HTR-8/SVneo (cell line): Measurements from ENCODE around the gene FAM193A.
"Not testable (repeated sequence)": the region's sequence is repeated elsewhere in the genome, so short reads cannot be mapped to it uniquely, and the experiment has no call there.

Source experiments
- DNase-seq: peaks from one replicate; pipeline ENCODE4 v3.0.0; 2011; ENCODE audit warnings: low spot score, mixed read lengths; ENCODE audit not compliant: insufficient read length
- FAIRE-seq: peaks from 2 replicates; lab custom pipeline; 2011; peaks lifted over from hg19 to GRCh38; lab: Jason Lieb, UNC

The FAM193A gene

GRCh38 chr4:2757426-2757825 is 221.0 kb downstream of the FAM193A start:
- no peak for DNase-seq
- FAIRE-seq: no peak

GRCh38 chr4:2761035-2761923 is 224.8 kb downstream of the FAM193A start:
- FAIRE-seq: no peak
- no peak for DNase-seq

DNA sequence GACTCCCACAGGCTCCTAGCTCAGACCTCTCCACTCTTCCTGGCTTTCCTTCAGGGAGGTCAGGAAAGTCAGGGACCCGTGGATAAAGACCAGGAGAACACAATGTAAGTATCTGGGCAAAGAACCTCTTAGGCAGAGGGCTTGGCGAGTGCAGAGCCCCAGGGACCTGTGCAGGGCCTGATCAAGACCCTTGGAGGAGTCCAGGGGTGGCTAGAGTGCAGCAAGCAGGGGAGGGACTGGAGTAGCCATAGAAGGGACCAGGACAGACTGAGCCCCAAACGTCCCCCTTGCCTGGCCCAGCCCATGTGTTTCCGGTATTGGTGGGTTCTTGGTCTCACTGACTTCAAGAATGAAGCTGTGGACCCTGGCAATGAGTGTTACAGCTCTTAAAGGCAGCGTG is 225.6 kb downstream of the FAM193A start:
- no peak for FAIRE-seq
- no peak for DNase-seq

DNA sequence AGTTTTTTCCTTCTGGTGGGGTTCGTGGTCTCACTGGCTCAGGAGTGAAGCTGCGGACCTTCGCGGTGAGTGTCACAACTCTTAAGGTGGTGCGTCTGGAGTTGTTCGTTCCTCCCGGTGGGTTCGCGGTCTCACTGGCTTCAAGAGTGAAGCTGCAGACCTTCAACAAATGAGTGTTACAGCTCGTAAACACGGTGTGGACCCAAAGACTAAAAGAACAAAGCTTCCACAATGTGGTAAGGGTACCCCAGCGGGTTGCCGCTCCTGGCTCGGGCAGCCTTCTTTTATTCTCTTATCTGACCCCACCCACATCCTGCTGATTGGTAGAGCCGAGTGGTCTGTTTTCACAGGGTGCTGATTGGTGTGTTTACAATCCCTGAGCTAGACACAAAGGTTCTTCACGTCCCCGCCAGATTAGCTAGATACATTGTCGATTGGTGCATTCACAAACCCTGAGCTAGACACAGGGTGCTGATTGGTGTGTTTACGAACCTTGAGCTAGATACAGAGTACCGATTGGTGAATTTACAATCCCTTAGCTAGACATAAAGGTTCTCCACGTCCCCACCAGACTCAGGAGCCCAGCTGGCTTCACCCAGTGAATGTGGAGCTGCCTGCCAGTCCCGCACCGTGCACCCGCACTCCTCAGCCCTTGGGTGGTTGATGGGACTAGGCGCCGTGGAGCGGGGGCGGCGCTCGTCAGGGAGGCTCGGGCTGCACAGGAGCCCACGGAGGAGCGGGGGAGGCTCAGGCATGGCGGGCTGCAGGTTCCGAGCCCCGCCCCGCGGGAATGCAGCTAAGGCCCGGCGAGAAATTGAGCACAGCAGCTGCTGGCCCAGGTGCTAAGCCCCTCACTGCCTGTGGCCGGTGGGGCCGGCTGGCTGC is 226.3 kb downstream of the FAM193A start:
- not testable (repeated sequence) for DNase-seq, FAIRE-seq

GRCh38 chr4:2763511-2763967 is 227.1 kb downstream of the FAM193A start:
- DNase-seq (no peak), FAIRE-seq (no peak)

DNA sequence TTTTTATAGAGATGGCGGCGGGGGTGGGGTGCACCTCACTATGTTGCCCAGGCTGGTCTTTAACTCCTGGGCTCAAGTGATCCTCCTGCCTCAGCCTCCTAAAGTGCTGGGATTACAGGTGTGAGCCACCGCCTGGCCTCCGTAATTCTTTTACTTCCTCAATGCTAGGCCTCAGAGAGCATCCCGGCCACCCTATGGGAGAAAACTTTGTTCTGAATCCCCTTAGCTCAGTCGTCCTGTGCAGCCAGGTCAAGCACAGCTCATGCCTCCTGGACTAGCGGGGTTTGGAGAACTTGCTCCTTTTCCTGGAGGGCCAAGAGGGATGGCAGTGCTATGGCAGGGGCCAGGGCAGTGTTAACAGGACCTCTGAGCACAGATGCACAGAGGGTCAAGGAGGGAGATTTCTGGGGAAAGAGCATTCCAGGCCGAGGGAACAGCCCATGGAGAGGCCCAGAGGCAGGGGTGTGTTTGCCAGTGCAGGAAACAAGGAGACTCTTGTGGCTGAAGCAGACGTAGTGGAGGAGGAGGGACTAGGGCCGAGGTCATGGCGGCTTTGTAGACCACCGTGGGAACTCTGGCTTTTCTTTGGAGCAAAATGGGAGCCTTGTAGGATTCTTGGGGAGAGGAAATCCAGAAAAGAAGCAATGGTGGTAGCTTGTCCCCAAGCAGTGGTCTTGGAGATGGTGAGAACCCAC is 229.5 kb downstream of the FAM193A start:
- no peak for DNase-seq

GRCh38 chr4:2767046-2767704 is 230.7 kb downstream of the FAM193A start:
- DNase-seq: no peak
- no peak for FAIRE-seq

More for the DNA sequence above, 229.5 kb downstream of the FAM193A start:
- no peak for FAIRE-seq

- no peak for FAIRE-seq
- no peak for DNase-seq
Observed at GRCh38 chr4:2767705-2768074, 231.2 kb downstream of the FAM193A start.

DNA sequence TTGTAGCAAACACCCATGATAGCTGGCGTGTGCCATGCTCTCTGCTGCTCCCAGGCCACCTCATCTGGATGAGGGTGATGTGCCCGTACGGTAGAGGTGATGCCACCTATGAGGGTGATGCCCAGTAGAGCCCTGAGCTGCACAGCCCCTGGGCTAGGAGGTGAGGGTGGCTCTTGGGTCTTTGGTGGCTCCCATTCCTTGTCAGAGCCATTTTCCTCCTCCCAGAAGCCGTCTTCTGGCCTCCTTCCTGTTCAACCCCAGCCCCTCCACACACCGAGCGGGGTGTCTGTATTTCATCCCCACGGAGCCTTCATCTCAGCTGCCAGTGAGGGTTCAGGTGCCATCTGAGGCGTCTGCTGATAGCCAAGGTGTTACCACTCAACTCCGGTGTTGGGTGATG is 231.7 kb downstream of the FAM193A start:
- no peak for DNase-seq
- no peak for FAIRE-seq

GRCh38 chr4:2768921-2769336 is 232.5 kb downstream of the FAM193A start:
- no peak for FAIRE-seq
- DNase-seq: no peak

DNA sequence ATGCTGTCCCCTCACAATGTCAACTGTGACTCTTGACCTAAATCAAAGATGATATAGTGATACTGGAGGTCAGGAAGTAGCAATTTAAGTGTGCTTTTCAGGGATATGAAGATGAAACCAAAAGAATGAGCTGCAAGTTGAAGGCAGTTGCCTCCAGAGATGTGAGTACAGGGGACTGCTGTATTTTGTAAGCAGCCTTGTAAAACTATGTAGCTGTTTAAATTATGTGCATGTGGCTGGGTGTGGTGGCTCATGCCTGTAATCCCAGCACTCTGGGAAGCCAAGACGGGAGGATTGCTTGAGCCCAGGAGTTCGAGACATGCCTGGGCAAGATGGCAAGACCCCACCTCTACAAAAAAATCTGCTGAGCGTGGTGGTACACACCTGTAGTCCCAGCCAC is 234.8 kb downstream of the FAM193A start:
- no peak for FAIRE-seq
- no peak for DNase-seq

DNA sequence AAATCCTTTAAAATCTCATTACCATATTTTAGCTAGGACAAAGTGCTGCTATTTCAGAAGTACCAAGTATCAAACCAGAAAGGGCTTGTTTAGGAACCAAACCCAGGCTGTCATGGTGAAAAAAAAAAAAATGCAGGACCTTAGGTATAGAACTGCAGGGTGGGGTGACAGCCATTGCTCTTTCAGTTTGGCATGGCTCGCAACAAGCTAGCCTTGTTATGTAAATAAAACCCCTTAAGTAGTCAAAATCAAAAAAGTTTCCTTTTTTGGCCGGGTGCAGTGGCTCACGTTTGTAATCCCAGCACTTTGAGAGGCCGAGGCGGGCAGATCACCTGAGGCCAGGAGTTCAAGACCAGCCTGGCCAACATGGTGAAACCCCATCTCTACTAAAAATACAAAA is 244.2 kb downstream of the FAM193A start:
- not testable (repeated sequence) for FAIRE-seq, DNase-seq

GRCh38 chr4:2781911-2782310 is 245.5 kb downstream of the FAM193A start:
- no peak for FAIRE-seq

More at GRCh38 chr4:2781911-2782310, 245.5 kb downstream of the FAM193A start:
- no peak for DNase-seq
